ENCODE results near the gene PLEKHA7.

The PLEKHA7 gene

DNA sequence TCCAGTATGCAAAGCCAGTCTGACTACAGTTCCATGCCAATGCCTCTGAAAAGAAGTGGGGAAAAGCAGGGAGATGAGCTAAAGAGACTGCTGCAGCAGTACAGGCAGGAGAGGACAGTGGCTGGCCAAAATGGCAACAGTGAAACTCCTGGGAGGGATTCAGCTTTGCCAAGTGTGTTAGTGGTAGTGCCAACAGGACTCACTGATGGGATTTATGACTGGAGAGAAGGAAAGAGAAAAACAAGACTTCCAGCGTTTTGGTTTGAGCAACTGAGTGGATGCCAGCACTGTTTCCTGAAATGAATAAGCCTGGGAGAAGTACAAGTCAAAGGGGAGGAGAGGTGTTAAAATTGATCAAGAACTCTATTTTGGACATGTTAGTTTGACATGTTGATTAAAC is 80.9 kb downstream of the PLEKHA7 start:
- TF ChIP-seq, protein P1, sequence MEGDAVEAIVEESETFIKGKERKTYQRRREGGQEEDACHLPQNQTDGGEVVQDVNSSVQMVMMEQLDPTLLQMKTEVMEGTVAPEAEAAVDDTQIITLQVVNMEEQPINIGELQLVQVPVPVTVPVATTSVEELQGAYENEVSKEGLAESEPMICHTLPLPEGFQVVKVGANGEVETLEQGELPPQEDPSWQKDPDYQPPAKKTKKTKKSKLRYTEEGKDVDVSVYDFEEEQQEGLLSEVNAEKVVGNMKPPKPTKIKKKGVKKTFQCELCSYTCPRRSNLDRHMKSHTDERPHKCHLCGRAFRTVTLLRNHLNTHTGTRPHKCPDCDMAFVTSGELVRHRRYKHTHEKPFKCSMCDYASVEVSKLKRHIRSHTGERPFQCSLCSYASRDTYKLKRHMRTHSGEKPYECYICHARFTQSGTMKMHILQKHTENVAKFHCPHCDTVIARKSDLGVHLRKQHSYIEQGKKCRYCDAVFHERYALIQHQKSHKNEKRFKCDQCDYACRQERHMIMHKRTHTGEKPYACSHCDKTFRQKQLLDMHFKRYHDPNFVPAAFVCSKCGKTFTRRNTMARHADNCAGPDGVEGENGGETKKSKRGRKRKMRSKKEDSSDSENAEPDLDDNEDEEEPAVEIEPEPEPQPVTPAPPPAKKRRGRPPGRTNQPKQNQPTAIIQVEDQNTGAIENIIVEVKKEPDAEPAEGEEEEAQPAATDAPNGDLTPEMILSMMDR (conservative IDR thresholded peaks at IDR 0.05), result no peak

GRCh38 chr11:16928044-16928443 is 86.2 kb downstream of the PLEKHA7 start:
- H3K27ac ChIP-seq, result no peak overlapping the region
- TF ChIP-seq, protein P1 (conservative IDR thresholded peaks at IDR 0.05), result no peak

More for the DNA sequence above, 80.9 kb downstream of the PLEKHA7 start:
- H3K27ac ChIP-seq, result peak overlapping the region; percentile 40

DNA sequence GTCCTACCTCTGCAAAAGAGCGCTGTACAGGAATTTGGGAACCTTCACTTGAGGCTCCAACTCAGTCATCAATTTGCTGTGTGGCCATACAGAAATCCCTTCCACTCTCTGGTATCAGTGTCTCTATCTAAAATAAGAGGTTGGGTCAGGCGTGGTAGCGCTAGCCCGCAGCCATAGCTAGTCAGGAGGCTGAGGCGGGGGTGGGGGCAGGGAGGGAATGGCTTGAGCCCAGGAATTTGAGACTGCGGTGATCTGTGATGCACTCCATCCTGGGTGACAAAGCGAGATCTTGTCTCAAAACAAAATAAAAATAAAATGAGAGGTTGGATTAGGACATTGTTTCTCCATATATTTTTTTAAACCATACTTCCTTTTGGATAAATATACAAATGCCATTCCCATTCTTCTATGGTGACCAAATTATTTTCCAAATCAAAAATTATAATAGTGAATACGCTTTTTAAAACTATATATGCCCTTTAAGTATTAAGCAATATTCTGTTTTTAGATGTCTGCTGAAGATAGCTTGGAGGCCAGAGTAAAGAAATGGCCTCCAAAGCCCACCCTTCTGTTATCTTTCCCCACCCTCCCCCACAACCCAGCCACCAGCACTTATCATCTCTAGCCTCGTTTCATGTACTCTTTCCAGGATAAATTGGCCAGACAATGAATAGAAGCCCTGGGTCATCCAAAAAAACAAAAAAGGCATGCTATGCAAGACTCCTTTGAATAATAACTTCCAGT is 87.2 kb downstream of the PLEKHA7 start:
- no peak overlapping the region for H3K27ac ChIP-seq
- TF ChIP-seq, protein P1 (conservative IDR thresholded peaks at IDR 0.05), result no peak

- H3K27ac ChIP-seq, result peak overlapping the region; percentile 89
- TF ChIP-seq, protein P1 (conservative IDR thresholded peaks at IDR 0.05), result no peak
These were observed 88.6 kb downstream of the PLEKHA7 start for GRCh38 chr11:16925561-16926065.

GRCh38 chr11:16924826-16925560 is 89.2 kb downstream of the PLEKHA7 start:
- H3K27ac ChIP-seq, result peak overlapping the region; percentile 89
- TF ChIP-seq, protein P1 (conservative IDR thresholded peaks at IDR 0.05), result no peak

- peak overlapping the region; percentile 89 for H3K27ac ChIP-seq
- TF ChIP-seq, protein P1 (conservative IDR thresholded peaks at IDR 0.05), result no peak
These were observed 89.8 kb downstream of the PLEKHA7 start for GRCh38 chr11:16924462-16924825.

DNA sequence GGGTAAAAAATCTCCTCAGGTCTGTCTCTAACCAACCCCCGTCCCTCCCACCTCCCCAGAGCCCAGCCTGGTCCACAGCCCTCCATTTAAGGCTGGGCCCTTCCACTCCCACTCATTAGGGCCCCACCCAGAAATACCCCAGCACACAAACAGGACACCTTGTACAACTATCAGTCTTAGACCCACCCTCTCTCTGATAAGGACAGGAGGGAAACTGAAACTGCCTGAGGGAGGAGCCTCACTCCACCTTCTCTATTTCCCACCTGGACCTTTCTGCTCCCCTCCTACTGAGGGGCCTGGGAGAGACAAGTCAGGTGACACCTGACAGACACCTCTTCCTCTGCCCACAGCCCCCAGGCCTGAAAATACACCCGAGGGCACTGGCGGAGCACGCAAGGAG is 90.2 kb downstream of the PLEKHA7 start:
- peak overlapping the region; percentile 89 for H3K27ac ChIP-seq
- TF ChIP-seq, protein P1 (conservative IDR thresholded peaks at IDR 0.05), result no peak
